GM12873 (cell line): Measurements from ENCODE around the gene MCRS1.

ENCODE experiments used
- TF ChIP-seq, protein P1 (sequence below): IDR thresholded peaks from 2 replicates; pipeline ENCODE4 v1.5.1; 2012; ENCODE audit warnings: low read depth, mild to moderate bottlenecking, moderate library complexity, low read length, control low read depth; ENCODE audit not compliant: insufficient read depth; ENCODE audit errors: missing control alignments

Gene MCRS1

DNA sequence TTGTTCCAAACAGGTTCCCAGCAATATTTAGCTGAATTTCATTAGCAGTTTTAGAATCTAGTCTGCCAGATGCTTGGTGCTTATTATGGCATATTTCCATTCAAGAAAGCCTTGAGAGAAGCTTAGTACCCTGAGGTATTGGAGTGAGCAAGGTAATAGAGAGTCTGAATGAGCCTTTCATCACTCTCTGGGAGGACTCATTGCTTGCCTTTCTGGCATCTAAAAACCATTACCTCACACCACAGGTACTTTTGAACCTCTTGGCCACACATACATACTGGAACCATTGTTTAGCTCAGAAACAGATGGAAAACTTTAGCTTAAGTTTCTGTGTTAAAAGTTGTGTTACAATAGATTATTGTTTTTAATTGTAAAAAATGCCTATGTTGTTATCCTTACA is 56.5 kb downstream of the MCRS1 start:
- TF ChIP-seq, protein P1, sequence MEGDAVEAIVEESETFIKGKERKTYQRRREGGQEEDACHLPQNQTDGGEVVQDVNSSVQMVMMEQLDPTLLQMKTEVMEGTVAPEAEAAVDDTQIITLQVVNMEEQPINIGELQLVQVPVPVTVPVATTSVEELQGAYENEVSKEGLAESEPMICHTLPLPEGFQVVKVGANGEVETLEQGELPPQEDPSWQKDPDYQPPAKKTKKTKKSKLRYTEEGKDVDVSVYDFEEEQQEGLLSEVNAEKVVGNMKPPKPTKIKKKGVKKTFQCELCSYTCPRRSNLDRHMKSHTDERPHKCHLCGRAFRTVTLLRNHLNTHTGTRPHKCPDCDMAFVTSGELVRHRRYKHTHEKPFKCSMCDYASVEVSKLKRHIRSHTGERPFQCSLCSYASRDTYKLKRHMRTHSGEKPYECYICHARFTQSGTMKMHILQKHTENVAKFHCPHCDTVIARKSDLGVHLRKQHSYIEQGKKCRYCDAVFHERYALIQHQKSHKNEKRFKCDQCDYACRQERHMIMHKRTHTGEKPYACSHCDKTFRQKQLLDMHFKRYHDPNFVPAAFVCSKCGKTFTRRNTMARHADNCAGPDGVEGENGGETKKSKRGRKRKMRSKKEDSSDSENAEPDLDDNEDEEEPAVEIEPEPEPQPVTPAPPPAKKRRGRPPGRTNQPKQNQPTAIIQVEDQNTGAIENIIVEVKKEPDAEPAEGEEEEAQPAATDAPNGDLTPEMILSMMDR = no peak
